Keratinocyte (primary cell): ENCODE data around the gene POLE2. TPM values are rescaled to one million over a fixed set of nuclear protein-coding genes. Genes with fewer than 3 reads are reported as not detected.
A peak's percentile ranks its signal among the peaks of the same experiment; 100 is the strongest.

Experiments
- DNase-seq: peaks from one replicate; pipeline ENCODE4 v3.0.0-alpha.2; 2011; ENCODE audit warnings: low read depth, missing footprints, low spot score
- FAIRE-seq: peaks from 2 replicates; lab custom pipeline; 2011; peaks lifted over from hg19 to GRCh38; lab: Jason Lieb, UNC
- H2AFZ ChIP-seq: 2 replicates; pipeline ENCODE4 v1.6.0; 2012; ENCODE audit warnings: low read length, control low read depth, inconsistent platforms; ENCODE audit not compliant: control insufficient read depth
- H3K27ac ChIP-seq: 2 replicates; pipeline ENCODE4 v1.5.1; 2011; ENCODE audit warnings: low read length; ENCODE audit not compliant: control insufficient read depth, insufficient read depth
- H3K27me3 ChIP-seq: 3 replicates; pipeline ENCODE4 v1.6.0; 2011; ENCODE audit warnings: low read length; ENCODE audit not compliant: control insufficient read depth, insufficient read depth; ENCODE audit errors: extremely low read depth
- H3K36me3 ChIP-seq, 2 experiments: 2 replicates in 1 of 2; 3 replicates in 1 of 2; pipeline ENCODE4 v1.5.1; 2011; ENCODE audit warnings: low read length in 2 of 2, mild to moderate bottlenecking in 1 of 2; ENCODE audit not compliant: control insufficient read depth in 2 of 2, insufficient read depth in 2 of 2; ENCODE audit errors: extremely low read depth in 1 of 2
- H3K4me1 ChIP-seq: 3 replicates; pipeline ENCODE4 v1.5.1; 2011; ENCODE audit warnings: low read length; ENCODE audit not compliant: control insufficient read depth, insufficient read depth; ENCODE audit errors: extremely low read depth
- H3K4me2 ChIP-seq: 3 replicates; pipeline ENCODE4 v1.6.0; 2011; ENCODE audit warnings: low read depth, low read length; ENCODE audit not compliant: control insufficient read depth, insufficient read depth; ENCODE audit errors: extremely low read depth
- H3K4me3 ChIP-seq, 3 experiments: fragments of 200-600 bp in 1 of 3; sonication (generic) in 1 of 3; 2 replicates in 2 of 3; 3 replicates in 1 of 3; pipeline ENCODE4 v1.5.1; 2011 to 2016; ENCODE audit warnings: low read length in 3 of 3, mild to moderate bottlenecking in 3 of 3, control low read depth in 2 of 3, inconsistent platforms in 1 of 3, low read depth in 1 of 3, mixed read lengths in 1 of 3, mixed run types in 1 of 3, moderate library complexity in 1 of 3; ENCODE audit not compliant: control insufficient read depth in 2 of 3, insufficient read depth in 2 of 3; ENCODE audit errors: extremely low read depth in 1 of 3
- H3K79me2 ChIP-seq: 2 replicates; pipeline ENCODE4 v1.6.0; 2012; ENCODE audit warnings: low read length; ENCODE audit not compliant: control insufficient read depth, insufficient read depth
- H3K9ac ChIP-seq: 3 replicates; pipeline ENCODE4 v1.6.0; 2011; ENCODE audit warnings: low read length; ENCODE audit not compliant: control insufficient read depth, insufficient read depth; ENCODE audit errors: extremely low read depth
- H3K9me1 ChIP-seq: 3 replicates; pipeline ENCODE4 v1.6.0; 2011; ENCODE audit warnings: low read length; ENCODE audit not compliant: control insufficient read depth, insufficient read depth; ENCODE audit errors: extremely low read depth
- H3K9me3 ChIP-seq: 2 replicates; pipeline ENCODE4 v1.5.1; 2012; ENCODE audit warnings: low read depth, low read length; ENCODE audit not compliant: control insufficient read depth
- H4K20me1 ChIP-seq: 3 replicates; pipeline ENCODE4 v1.6.0; 2011; ENCODE audit warnings: low read length; ENCODE audit not compliant: control insufficient read depth, insufficient read depth; ENCODE audit errors: extremely low read depth
- EZH2 ChIP-seq: IDR thresholded peaks from one replicate; pipeline ENCODE4 v1.6.1; 2012; ENCODE audit warnings: inconsistent platforms, mild to moderate bottlenecking, low read length, moderate library complexity
- dilution Hi-C: fragments of 300-500 bp; cut with MboI; formaldehyde crosslinking; loops from one replicate; pipeline ENCODE4 v1.7.0; 2020; ENCODE audit warnings: low sequenced_read_pairs; ENCODE audit not compliant: extremely low pct_ligation_motif_present
- polyA plus RNA-seq, 5 experiments: library from polyadenylated mRNA; depleted of rRNA in 3 of 5; stranded (reverse) in 3 of 5; stranded (forward) in 1 of 5; unstranded in 1 of 5; fragments of >200 nt; gene quantifications; 1 replicate in 1 of 5; 2 replicates in 3 of 5; 3 replicates in 1 of 5; pipeline versions ENCODE4 v1.2.1 to v1.2.3, GENCODE V29; 2011 to 2012; ENCODE audit warnings: missing spikeins in 2 of 5, low read depth in 1 of 5, low replicate concordance in 1 of 5
- TF ChIP-seq, protein P1 (sequence below), 3 experiments: IDR thresholded peaks in 1 of 3; conservative IDR thresholded peaks in 1 of 3; optimal IDR thresholded peaks in 1 of 3; 2 replicates in 2 of 3; 3 replicates in 1 of 3; pipeline versions ENCODE3 to v1.5.1; 2011; ENCODE audit warnings: low read length in 3 of 3, mild to moderate bottlenecking in 3 of 3, moderate library complexity in 2 of 3, control low read depth in 1 of 3, inconsistent platforms in 1 of 3; ENCODE audit not compliant: insufficient read depth in 2 of 3; ENCODE audit errors: extremely low read depth in 1 of 3

Gene POLE2
- polyA plus RNA-seq, 1 donor (not counting 4 experiments of a cell fraction or from before 2014, with no cell fraction given), result 14.1 TPM

DNA sequence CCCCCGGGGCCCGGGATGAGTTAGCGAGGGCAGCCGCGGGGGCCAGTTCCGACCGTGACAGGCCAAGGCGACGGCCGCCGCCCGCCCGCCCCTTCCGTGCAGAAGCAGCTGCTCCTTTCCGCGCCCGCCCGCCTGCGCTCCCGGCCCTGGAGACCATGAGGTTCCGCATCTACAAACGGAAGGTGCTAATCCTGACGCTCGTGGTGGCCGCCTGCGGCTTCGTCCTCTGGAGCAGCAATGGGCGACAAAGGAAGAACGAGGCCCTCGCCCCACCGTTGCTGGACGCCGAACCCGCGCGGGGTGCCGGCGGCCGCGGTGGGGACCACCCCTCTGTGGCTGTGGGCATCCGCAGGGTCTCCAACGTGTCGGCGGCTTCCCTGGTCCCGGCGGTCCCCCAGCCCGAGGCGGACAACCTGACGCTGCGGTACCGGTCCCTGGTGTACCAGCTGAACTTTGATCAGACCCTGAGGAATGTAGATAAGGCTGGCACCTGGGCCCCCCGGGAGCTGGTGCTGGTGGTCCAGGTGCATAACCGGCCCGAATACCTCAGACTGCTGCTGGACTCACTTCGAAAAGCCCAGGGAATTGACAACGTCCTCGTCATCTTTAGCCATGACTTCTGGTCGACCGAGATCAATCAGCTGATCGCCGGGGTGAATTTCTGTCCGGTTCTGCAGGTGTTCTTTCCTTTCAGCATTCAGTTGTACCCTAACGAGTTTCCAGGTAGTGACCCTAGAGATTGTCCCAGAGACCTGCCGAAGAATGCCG lies 66.7 kb downstream of the POLE2 start:
- FAIRE-seq (no peak), DNase-seq (no peak)
- Histone ChIP-seq H3K9me1 (no peaks in the 10 kb centered on the region), H3K27me3 (no peaks in the 10 kb centered on the region), H3K27ac (peak overlapping the region; percentile 99), H3K9me3 (no peaks in the 10 kb centered on the region), H3K36me3 (peaks cover 2 to 12% of the 10 kb centered on the region in 2 experiments), H3K9ac (peak overlapping the region; percentile 100), H4K20me1 (peaks cover 7% of the 10 kb centered on the region), H3K79me2 (peaks cover 63% of the 10 kb centered on the region), H2AFZ (peak overlapping the region; percentile 79), H3K4me2 (peak overlapping the region; percentile 100), H3K4me3 (peak overlapping the region; percentile 77 to 100 (median 100)), H3K4me1 (peaks cover 46% of the 10 kb centered on the region)
- TF ChIP-seq, protein P1, sequence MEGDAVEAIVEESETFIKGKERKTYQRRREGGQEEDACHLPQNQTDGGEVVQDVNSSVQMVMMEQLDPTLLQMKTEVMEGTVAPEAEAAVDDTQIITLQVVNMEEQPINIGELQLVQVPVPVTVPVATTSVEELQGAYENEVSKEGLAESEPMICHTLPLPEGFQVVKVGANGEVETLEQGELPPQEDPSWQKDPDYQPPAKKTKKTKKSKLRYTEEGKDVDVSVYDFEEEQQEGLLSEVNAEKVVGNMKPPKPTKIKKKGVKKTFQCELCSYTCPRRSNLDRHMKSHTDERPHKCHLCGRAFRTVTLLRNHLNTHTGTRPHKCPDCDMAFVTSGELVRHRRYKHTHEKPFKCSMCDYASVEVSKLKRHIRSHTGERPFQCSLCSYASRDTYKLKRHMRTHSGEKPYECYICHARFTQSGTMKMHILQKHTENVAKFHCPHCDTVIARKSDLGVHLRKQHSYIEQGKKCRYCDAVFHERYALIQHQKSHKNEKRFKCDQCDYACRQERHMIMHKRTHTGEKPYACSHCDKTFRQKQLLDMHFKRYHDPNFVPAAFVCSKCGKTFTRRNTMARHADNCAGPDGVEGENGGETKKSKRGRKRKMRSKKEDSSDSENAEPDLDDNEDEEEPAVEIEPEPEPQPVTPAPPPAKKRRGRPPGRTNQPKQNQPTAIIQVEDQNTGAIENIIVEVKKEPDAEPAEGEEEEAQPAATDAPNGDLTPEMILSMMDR (optimal IDR thresholded peaks at IDR 0.05 in 1 of 3, IDR thresholded peaks at IDR 0.05 in 1 of 3, conservative IDR thresholded peaks at IDR 0.05 in 1 of 3; ENCODE audit: extremely low read depth in 1 of 3, insufficient read depth in 2 of 3, low read length in 3 of 3), result no peak
- no peak for TF ChIP-seq EZH2
- dilution Hi-C loops, result no loop called here

DNA sequence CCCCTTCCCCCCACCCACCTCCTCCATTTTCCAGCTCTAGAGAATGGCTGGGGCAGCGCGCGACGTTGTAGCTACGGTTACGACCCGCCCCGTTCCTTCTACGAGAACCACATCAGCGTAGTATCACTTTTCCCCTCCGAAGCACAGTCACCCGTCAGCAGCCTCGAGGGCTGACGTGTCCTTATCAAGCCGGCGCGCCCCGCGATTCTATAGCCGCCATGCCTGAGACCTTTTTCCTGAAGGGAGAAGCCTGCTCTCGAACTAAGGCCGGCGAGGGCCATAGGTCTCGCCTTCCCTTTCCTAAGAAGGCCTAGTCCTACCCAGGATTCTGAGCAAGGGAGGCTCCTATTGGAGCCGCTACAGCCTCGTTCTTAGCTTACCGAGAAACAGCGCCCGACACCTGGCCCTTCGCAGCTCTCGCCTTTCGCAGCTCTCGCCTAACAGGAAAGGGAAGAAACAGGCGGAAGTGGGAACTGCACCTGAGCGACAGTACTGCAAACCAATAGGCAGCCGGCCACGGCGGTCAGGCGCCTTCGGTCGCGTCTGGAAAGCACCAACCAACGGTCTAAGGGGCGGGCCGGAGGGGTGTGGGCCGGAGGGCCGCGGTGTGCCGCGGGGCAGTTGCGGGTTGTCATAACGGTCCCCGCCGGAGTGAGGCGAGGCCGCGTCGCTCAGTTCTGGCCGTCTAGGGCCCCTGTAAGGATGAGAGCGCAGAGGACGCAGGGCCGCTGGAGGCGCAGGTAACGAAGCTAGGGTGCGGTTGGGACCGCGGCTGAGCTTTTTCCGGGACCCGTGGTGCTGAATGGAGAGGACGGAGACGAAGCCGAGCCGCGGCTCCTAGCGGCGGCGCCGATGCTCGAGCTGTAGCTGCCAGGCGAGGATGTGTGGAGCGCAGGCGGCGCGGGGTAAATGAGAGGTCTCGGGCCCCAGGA lies 67.6 kb downstream of the POLE2 start, which contains the start of the genes MGAT2 and RPL36AL:
MGAT2 (plus strand) TSS at position 618 of the 932 bp plus-strand sequence. CDS start 470 bp downstream, outside the sequence.
RPL36AL (minus strand) TSS at position 445 of the 932 bp plus-strand sequence. CDS start 1,522 bp downstream, outside the sequence.
- Histone ChIP-seq H3K27ac (peak within 1 kb of the TSS; percentile 99), H3K36me3 (peaks cover 2 to 9% of the 10 kb centered on the region in 2 experiments), H4K20me1 (peaks cover 7% of the 10 kb centered on the region), H3K4me3 (peak within 1 kb of the TSS; percentile 77 to 100 (median 100)), H2AFZ (peak within 1 kb of the TSS; percentile 83), H3K9me1 (no peaks in the 10 kb centered on the region), H3K27me3 (no peaks in the 10 kb centered on the region), H3K4me1 (peaks cover 50% of the 10 kb centered on the region), H3K4me2 (peak within 1 kb of the TSS; percentile 100), H3K9me3 (no peaks in the 10 kb centered on the region), H3K9ac (peak within 1 kb of the TSS; percentile 100), H3K79me2 (peaks cover 58% of the 10 kb centered on the region)
- dilution Hi-C loops, result no loop called here
- FAIRE-seq, result peak; percentile 26
- DNase-seq, result peak; percentile 71
- no peak for TF ChIP-seq EZH2
- TF ChIP-seq, protein P1 (optimal IDR thresholded peaks at IDR 0.05 in 1 of 3, IDR thresholded peaks at IDR 0.05 in 1 of 3, conservative IDR thresholded peaks at IDR 0.05 in 1 of 3; ENCODE audit: extremely low read depth in 1 of 3, insufficient read depth in 2 of 3, low read length in 3 of 3), result peak in 2 of 3 experiments; percentile 7 to 53
